Measurements from ENCODE around the gene KRT10.

GRCh38 chr17:40871316-40871715 lies 48.9 kb upstream of the KRT10 start:
- TF ChIP-seq, protein P1, sequence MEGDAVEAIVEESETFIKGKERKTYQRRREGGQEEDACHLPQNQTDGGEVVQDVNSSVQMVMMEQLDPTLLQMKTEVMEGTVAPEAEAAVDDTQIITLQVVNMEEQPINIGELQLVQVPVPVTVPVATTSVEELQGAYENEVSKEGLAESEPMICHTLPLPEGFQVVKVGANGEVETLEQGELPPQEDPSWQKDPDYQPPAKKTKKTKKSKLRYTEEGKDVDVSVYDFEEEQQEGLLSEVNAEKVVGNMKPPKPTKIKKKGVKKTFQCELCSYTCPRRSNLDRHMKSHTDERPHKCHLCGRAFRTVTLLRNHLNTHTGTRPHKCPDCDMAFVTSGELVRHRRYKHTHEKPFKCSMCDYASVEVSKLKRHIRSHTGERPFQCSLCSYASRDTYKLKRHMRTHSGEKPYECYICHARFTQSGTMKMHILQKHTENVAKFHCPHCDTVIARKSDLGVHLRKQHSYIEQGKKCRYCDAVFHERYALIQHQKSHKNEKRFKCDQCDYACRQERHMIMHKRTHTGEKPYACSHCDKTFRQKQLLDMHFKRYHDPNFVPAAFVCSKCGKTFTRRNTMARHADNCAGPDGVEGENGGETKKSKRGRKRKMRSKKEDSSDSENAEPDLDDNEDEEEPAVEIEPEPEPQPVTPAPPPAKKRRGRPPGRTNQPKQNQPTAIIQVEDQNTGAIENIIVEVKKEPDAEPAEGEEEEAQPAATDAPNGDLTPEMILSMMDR (IDR thresholded peaks at IDR 0.05) = no peak
- no peak for TF ChIP-seq POLR2A (IDR thresholded peaks at IDR 0.05)

Measured in Peyer's patch (tissue), 4 donors.